Gastroesophageal sphincter (tissue), 4 donors: ENCODE results near the gene FGA. TPM values are rescaled to one million over a fixed set of nuclear protein-coding genes. Genes with fewer than 3 reads are reported as not detected.
"Not testable (repeated sequence)": the region's sequence is repeated elsewhere in the genome, so short reads cannot be mapped to it uniquely, and the experiment has no call there.

Experiments
- ATAC-seq: fragments of 150-250 bp; one replicate; pipeline ENCODE4 v1.9.1; 2016; ENCODE audit warnings: mild to moderate bottlenecking, moderate library complexity
- H3K27ac ChIP-seq, 4 donors: fragments of 200-600 bp; sonication (generic) in 3 of 4; 1 replicate in 3 of 4; 2 replicates in 1 of 4; pipeline ENCODE4 v1.5.1; 2016 to 2019
- H3K27me3 ChIP-seq: fragments of 200-600 bp; sonication (generic); one replicate; pipeline ENCODE4 v1.5.1; 2019
- H3K36me3 ChIP-seq, 2 donors: fragments of 200-600 bp; sonication (generic); one replicate each; pipeline ENCODE4 v1.5.1; 2019; ENCODE audit warnings: control low read depth in 1 of 2
- H3K4me1 ChIP-seq, 3 donors: fragments of 200-600 bp; sonication (generic); 1 replicate in 2 of 3; 2 replicates in 1 of 3; pipeline ENCODE4 v1.5.1; 2016 to 2019; ENCODE audit warnings: control low read depth in 2 of 3
- H3K4me3 ChIP-seq, 2 donors: fragments of 200-600 bp; sonication (generic); one replicate each; pipeline ENCODE4 v1.5.1; 2019; ENCODE audit warnings: mild to moderate bottlenecking in 1 of 2, moderate library complexity in 1 of 2
- H3K9me3 ChIP-seq, 3 donors: fragments of 200-600 bp; sonication (generic); one replicate each; pipeline ENCODE4 v1.5.1; 2017 to 2019; ENCODE audit warnings: control low read depth in 2 of 3
- CTCF ChIP-seq, 4 experiments: fragments of 200-600 bp in 2 of 4; fragments of 450-650 bp in 2 of 4; sonication (generic) in 1 of 4; IDR thresholded peaks; one replicate each; pipeline ENCODE4 v1.5.1; 2017 to 2019; ENCODE audit warnings: antibody characterized with exemption in 4 of 4, mild to moderate bottlenecking in 2 of 4, moderate library complexity in 2 of 4
- EP300 ChIP-seq: sonication (generic); formaldehyde crosslinking; IDR thresholded peaks from one replicate; pipeline ENCODE4 v1.6.1; 2017; ENCODE audit warnings: antibody characterized with exemption, mild to moderate bottlenecking
- POLR2A ChIP-seq, 2 donors: fragments of 450-650 bp; IDR thresholded peaks; one replicate each; pipeline ENCODE4 v1.6.1; 2017; ENCODE audit warnings: antibody characterized with exemption in 2 of 2, mild to moderate bottlenecking in 2 of 2, moderate library complexity in 1 of 2
- POLR2AphosphoS5 ChIP-seq: sonication (generic); formaldehyde crosslinking; IDR thresholded peaks from one replicate; pipeline ENCODE4 v1.6.1; 2017; ENCODE audit warnings: antibody characterized with exemption
- WGBS, 2 donors: methylation state at CpG; one replicate each; pipeline ENCODE4 v1.1.5; 2018; ENCODE audit warnings: low coverage in 1 of 2; 5-methylcytosine and 5-hydroxymethylcytosine counted together
- total RNA-seq, 4 donors: library from RNA; depleted of rRNA; stranded (reverse); fragments of >200 nt; gene quantifications; one replicate each; pipeline ENCODE4 v1.1.0, GENCODE V29; 2016

The FGA gene
- total RNA-seq, 4 donors from 2014 or later: 0.12 TPM; not detected in 3

GRCh38 chr4:154602404-154603020 lies 12.0 kb upstream of the FGA start:
- H3K4me1 ChIP-seq: no peaks in the 10 kb centered on the region
- H3K27me3 ChIP-seq: no peaks in the 10 kb centered on the region
- H3K4me3 ChIP-seq: no peak overlapping the region
- no peak overlapping the region for H3K27ac ChIP-seq
- H3K9me3 ChIP-seq: no peaks in the 10 kb centered on the region
- no peak for ATAC-seq
- no peak for TF ChIP-seq EP300
- TF ChIP-seq CTCF (IDR thresholded peaks at IDR 0.05): no peak
- TF ChIP-seq POLR2A (IDR thresholded peaks at IDR 0.05): no peak
- TF ChIP-seq POLR2AphosphoS5: no peak
- 58% methylated on average over 1 of the region's 1 CpG; no CpG with 5 or more reads in 1 of the 2 donors for WGBS, 2 donors
- H3K36me3 ChIP-seq: no peaks in the 10 kb centered on the region

DNA sequence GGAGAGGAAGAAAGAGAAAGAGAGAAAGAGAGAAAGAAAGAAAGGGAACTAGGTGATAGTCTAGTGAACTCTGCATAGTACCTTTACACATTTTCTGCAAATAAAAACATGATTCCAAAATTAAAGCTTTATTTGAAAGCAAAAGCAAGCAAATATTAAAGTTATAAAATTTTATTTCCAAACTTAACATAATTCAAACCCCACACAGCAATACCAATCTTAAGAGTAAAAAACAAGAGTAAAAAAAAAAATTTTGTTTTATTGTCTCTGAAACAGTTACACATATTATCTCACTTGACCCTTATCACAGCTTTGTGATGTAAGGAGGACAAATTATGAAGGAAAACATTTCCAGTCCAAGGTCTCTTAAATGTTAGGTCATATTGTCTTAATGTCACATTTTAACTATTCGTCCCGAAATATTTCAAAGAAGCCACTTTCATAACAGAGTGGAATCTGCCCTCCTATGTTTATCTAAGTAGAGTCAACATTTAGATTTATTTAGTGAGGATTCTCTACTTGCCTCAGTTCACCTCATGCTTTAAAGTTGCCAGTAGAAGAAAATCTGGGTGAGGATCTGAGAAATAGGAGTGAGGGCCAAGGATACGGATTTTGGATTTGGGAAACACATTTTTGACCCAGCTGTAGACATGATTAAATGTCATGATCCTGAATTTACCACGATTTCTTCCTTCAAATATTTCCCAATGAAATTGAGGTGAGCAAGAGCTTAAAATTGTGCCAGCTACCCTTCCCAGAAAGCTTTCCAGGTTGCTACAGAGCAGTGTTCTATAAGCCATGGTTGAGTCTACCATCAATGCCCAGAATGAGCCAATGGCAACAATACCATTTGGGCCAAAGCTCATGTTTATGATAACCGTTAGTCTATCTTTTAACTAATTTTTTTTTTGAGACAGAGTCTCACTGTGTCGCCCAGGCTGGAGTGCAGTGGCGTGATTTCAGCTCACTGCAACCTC lies 7.5 kb upstream of the FGA start:
- no peak overlapping the region for H3K4me3 ChIP-seq
- no peaks in the 10 kb centered on the region for H3K36me3 ChIP-seq
- no peaks in the 10 kb centered on the region for H3K4me1 ChIP-seq
- H3K27ac ChIP-seq: no peak overlapping the region
- 72 to 85% methylated on average over 5 to 7 of the region's 7 CpGs for WGBS, 2 donors
- no peaks in the 10 kb centered on the region for H3K27me3 ChIP-seq
- TF ChIP-seq CTCF (IDR thresholded peaks at IDR 0.05): no peak
- no peak for TF ChIP-seq POLR2AphosphoS5
- TF ChIP-seq EP300: no peak
- TF ChIP-seq POLR2A (IDR thresholded peaks at IDR 0.05): no peak
- ATAC-seq: no peak
- no peaks in the 10 kb centered on the region for H3K9me3 ChIP-seq

DNA sequence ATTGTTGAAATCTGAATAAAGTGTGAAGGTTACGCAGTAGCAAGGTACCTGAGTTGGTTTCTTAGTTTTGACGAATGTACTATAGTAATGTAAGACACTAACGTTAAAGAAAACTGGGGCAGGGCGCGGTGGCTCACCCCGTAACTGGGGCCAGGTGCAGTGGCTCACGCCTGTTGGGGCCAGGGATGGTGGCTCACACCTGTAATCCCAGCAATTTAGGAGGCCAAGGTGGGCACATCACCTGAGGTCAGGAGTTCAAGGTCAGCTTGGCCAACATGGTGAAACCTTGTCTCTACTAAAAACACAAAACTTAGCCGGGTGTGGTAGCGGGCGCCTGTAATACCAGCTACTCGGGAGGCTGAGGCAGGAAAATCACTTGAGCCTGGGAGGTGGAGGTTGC lies 6.7 kb upstream of the FGA start:
- H3K4me3 ChIP-seq, H3K4me1 ChIP-seq, ATAC-seq, H3K36me3 ChIP-seq, H3K27me3 ChIP-seq, H3K9me3 ChIP-seq, H3K27ac ChIP-seq: not testable (repeated sequence)
- WGBS, 2 donors: 83 to 88% methylated on average over 5 to 9 of the region's 11 CpGs

GRCh38 chr4:154595807-154596206 lies 5.3 kb upstream of the FGA start:
- TF ChIP-seq CTCF (IDR thresholded peaks at IDR 0.05) (no peak), EP300 (no peak), POLR2AphosphoS5 (no peak), POLR2A (IDR thresholded peaks at IDR 0.05) (no peak)
- H3K9me3 ChIP-seq: no peaks in the 10 kb centered on the region
- no peak overlapping the region for H3K27ac ChIP-seq
- peaks cover 2% of the 10 kb centered on the region for H3K27me3 ChIP-seq
- no peak overlapping the region for H3K4me3 ChIP-seq
- no peaks in the 10 kb centered on the region for H3K36me3 ChIP-seq
- ATAC-seq: no peak
- no peaks in the 10 kb centered on the region for H3K4me1 ChIP-seq

GRCh38 chr4:154594343-154594742 lies 3.8 kb upstream of the FGA start:
- WGBS, 2 donors: 79 to 98% methylated on average over 3 of the region's 3 CpGs
- H3K9me3 ChIP-seq, H3K27me3 ChIP-seq, H3K27ac ChIP-seq, H3K4me1 ChIP-seq, H3K4me3 ChIP-seq, ATAC-seq, H3K36me3 ChIP-seq: not testable (repeated sequence)

GRCh38 chr4:154593868-154594267 lies 3.3 kb upstream of the FGA start:
- WGBS, 2 donors: 52 to 100% methylated on average over 2 of the region's 2 CpGs
- no peak for ATAC-seq
- no peaks in the 10 kb centered on the region for H3K4me1 ChIP-seq
- H3K27me3 ChIP-seq: peaks cover 13% of the 10 kb centered on the region
- H3K9me3 ChIP-seq: no peaks in the 10 kb centered on the region
- no peak overlapping the region for H3K4me3 ChIP-seq
- no peak overlapping the region for H3K27ac ChIP-seq
- no peak for TF ChIP-seq POLR2A (IDR thresholded peaks at IDR 0.05)
- TF ChIP-seq CTCF (IDR thresholded peaks at IDR 0.05): no peak
- no peak for TF ChIP-seq POLR2AphosphoS5
- no peaks in the 10 kb centered on the region for H3K36me3 ChIP-seq
